Gastroesophageal sphincter (tissue), 3 donors: ENCODE results near the gene CELF2.

ENCODE experiments used
- EP300 ChIP-seq: sonication (generic); formaldehyde crosslinking; IDR thresholded peaks from one replicate; pipeline ENCODE4 v1.6.1; 2017; ENCODE audit warnings: antibody characterized with exemption, mild to moderate bottlenecking
- POLR2A ChIP-seq, 2 donors: fragments of 450-650 bp; IDR thresholded peaks; one replicate each; pipeline ENCODE4 v1.6.1; 2017; ENCODE audit warnings: antibody characterized with exemption in 2 of 2, mild to moderate bottlenecking in 2 of 2, moderate library complexity in 1 of 2
- POLR2AphosphoS5 ChIP-seq: sonication (generic); formaldehyde crosslinking; IDR thresholded peaks from one replicate; pipeline ENCODE4 v1.6.1; 2017; ENCODE audit warnings: antibody characterized with exemption
- TF ChIP-seq, protein P1 (sequence below), 4 experiments: fragments of 200-600 bp in 2 of 4; fragments of 450-650 bp in 2 of 4; sonication (generic) in 1 of 4; IDR thresholded peaks; one replicate each; pipeline ENCODE4 v1.5.1; 2017 to 2019; ENCODE audit warnings: antibody characterized with exemption in 4 of 4, mild to moderate bottlenecking in 2 of 4, moderate library complexity in 2 of 4

DNA sequence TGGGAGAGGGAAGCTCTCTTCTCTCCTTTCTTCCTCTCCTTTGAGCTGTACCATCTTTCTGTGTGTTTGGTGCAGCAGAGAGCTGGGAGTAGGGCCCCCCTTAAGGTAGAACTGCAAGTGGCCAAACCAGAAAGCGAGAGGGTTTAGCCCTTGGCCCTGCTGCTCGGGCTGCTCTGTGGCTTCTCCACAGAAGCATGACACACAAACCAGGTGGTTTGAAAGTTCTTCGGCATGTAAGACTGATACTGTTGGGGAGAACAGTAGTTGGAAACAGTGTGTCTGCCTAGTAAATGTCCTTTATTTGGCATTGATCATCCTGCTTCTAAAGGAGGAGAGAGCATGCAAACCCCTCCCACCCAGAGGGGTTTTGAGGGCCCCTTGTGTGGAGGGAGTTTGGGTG is 277.8 kb downstream of the CELF2 start:
- TF ChIP-seq EP300 (no peak), POLR2AphosphoS5 (no peak), POLR2A (IDR thresholded peaks at IDR 0.05) (no peak)
- TF ChIP-seq, protein P1, sequence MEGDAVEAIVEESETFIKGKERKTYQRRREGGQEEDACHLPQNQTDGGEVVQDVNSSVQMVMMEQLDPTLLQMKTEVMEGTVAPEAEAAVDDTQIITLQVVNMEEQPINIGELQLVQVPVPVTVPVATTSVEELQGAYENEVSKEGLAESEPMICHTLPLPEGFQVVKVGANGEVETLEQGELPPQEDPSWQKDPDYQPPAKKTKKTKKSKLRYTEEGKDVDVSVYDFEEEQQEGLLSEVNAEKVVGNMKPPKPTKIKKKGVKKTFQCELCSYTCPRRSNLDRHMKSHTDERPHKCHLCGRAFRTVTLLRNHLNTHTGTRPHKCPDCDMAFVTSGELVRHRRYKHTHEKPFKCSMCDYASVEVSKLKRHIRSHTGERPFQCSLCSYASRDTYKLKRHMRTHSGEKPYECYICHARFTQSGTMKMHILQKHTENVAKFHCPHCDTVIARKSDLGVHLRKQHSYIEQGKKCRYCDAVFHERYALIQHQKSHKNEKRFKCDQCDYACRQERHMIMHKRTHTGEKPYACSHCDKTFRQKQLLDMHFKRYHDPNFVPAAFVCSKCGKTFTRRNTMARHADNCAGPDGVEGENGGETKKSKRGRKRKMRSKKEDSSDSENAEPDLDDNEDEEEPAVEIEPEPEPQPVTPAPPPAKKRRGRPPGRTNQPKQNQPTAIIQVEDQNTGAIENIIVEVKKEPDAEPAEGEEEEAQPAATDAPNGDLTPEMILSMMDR (IDR thresholded peaks at IDR 0.05) = no peak
